HG03439 (cell line): ENCODE measurements around the gene SFXN5.

Experiments
- ATAC-seq: cut with Tn5 transposase; IDR thresholded peaks from one replicate; pipeline ENCODE4 v1.9.1; 2021; ENCODE audit warnings: mild to moderate bottlenecking, moderate library complexity; ENCODE audit not compliant: unreplicated experiment

Gene SFXN5

DNA sequence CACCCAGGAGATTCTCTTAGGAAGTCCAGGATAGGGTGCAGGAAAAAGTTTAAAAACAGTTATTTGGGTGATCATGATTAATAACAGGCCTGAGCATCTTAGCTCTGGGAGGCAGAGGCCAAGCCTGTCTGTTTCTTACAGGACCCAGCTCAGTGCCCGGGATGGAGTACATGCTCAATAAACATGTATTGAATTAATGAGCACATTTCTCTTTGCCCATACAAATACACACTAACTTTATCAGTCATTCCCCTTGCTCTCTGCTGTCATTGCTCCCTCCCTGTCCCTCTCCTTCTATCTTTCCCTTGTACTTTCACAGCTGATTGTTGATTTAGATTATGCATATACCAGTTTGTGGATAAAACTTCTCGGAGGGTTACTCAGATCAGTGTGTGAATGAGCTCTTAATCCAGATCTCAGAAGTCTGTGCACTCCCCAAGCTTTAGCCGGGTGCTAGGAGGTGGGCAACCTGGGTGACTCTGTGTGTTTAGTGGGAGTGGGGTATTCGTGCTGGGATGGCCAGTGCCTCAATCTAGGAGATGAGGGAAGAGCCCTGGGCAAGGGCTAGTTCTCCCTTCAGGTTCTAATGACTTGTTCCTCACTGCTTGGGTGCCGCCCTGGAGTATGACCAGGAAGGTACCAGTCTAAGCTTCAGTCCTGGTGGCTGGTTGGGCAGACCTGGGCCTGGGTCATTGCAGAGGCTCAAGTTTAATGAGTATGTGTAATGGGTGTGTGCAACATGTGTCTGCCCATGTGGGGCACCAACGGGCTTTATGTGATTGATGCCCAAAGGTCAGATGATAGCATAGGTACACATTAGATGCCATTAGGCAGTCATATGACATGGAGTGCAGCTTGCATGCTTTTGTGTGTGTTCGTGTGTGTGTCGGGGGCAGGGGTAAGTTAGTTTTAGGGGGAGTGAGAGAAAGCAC is 143.6 kb downstream of the SFXN5 start:
- ATAC-seq = no peak

- no peak for ATAC-seq
Observed at GRCh38 chr2:72926811-72927465, 144.6 kb downstream of the SFXN5 start.

DNA sequence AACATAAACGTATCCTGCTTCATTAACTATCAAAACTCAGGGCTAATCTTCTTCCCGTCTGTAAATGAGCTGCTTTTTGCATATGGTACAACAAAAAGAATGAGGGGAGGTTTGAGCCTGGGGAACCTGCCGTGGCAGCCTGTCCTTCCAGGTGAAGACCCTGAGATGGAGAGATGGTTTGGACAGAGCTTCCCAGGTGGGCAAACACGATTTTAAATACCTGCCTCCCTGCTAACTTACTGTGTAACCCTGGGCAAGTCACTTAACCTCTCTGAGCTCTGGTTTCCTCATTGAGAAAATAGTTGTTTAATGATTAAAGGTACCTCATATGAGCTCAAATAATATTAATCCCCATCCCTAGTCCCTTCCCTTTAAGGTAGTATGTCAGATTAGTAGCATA is 145.1 kb downstream of the SFXN5 start:
- ATAC-seq = no peak

DNA sequence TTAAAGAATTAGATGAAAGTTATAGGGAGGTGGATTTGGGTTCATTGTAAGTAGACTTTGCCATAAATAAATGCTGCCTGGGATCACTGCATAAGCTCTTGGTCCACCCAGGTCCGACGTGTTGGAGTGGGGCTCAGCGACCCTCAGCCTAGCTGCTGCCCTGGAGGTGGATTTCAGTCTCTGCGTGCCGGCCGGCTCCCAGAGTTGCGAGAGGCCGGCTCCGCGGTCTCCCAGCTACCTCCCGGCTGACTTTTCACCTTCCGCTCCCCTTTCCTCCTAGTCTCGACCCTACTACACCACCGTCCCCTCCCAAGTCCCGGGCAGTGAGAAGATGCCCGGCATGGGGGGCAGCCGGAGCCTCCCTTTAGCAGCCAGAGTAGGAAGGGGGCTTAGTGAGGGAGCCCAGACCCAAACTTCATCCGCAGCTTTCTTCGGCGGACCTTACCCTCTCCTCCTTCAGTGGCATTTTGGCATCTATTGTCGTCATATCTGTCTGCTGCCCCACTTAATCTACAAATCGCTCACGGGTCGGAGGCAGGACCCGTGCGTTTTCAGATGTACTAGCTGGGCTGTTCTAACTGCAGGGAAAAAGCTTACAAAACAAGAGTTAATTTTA is 146.1 kb downstream of the SFXN5 start:
- ATAC-seq = no peak

GRCh38 chr2:72924353-72925240 is 146.9 kb downstream of the SFXN5 start:
- ATAC-seq = no peak

DNA sequence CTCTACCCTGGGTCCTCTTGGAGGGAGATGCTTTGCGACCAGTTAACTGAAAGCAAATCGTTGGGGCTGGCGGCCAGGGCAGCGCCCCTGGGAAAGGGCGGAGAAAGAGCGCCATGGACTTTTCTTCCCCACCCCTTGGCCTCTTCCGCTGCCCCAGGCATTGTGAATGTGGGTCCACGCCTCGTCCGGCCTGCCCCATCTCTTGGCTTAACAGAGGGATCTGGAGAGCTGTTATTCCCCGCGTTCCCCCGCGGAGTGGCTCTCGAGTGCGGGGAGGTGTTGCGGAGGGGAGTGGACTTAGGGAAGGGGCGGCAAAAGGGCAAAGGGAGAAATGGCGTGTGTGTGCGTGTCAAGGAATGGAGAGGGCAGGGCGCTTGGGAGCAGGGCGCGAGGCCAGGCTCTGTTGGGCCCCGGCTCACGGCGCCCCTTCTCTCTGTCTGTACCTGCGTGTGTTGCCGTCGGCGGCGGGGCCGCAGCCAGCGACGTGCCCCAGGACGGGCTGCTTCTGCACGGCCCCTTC is 147.6 kb downstream of the SFXN5 start:
- ATAC-seq = no peak

GRCh38 chr2:72921853-72922252 is 149.7 kb downstream of the SFXN5 start:
- ATAC-seq = no peak

- no peak for ATAC-seq
Observed at GRCh38 chr2:72921088-72921851, 150.2 kb downstream of the SFXN5 start.

- no peak for ATAC-seq
Observed at GRCh38 chr2:72920318-72921087, 151.0 kb downstream of the SFXN5 start.

DNA sequence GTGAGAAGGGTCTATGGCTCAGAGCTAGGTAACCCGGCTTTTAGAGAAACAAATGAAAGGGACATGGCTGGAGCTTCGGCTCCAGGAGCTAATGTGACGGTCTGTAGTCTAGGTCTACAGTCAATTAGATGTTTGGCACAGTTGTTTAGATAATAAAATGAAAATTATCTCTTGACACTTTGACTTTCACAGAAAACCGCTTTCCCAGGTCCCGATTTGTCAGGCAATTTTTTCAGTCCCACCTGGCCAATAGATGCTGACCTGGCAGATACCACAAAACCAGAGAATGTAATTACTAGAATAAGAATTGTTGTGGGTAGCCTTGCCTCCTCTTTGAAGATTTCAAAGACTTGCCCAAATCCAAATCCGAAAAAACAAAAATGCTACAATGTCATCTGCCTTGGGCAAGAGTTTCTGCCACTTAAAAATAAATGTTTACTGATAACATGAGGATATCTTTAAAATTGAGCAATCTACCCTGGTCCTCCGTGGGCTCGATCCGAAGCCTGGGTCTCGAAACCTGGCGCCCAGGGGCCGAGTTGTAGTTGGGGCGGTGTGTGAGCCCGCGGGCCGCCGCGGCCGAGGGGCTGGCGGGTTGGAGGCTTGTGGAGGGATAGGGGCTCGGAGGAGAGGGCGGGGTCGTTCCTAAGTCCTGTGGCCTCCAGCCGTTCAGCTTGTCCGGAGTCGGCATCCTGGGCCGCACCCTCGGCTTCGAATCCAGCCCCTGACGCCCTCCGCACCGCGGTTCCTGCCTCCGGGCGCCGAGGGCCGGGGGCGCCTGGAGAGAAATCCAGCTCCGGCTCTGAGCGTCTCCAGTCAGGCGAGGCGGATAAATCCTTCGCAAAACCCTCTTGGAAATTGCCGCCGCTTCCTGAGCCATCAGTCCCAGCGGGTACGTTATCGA is 151.8 kb downstream of the SFXN5 start:
- ATAC-seq = no peak

GRCh38 chr2:72917877-72918553 is 153.5 kb downstream of the SFXN5 start:
- no peak for ATAC-seq

- ATAC-seq = peak; percentile 44
Observed at GRCh38 chr2:72917138-72917876, 154.2 kb downstream of the SFXN5 start, which contains the start of gene EMX1. Gene EMX1, plus strand, starts transcription at chr2:72917519. Its CDS starts 334 bp downstream, at chr2:72917853.

GRCh38 chr2:72916743-72917137 is 154.8 kb downstream of the SFXN5 start:
- ATAC-seq = no peak

GRCh38 chr2:72915907-72916742 is 155.4 kb downstream of the SFXN5 start:
- ATAC-seq = peak; percentile 59

DNA sequence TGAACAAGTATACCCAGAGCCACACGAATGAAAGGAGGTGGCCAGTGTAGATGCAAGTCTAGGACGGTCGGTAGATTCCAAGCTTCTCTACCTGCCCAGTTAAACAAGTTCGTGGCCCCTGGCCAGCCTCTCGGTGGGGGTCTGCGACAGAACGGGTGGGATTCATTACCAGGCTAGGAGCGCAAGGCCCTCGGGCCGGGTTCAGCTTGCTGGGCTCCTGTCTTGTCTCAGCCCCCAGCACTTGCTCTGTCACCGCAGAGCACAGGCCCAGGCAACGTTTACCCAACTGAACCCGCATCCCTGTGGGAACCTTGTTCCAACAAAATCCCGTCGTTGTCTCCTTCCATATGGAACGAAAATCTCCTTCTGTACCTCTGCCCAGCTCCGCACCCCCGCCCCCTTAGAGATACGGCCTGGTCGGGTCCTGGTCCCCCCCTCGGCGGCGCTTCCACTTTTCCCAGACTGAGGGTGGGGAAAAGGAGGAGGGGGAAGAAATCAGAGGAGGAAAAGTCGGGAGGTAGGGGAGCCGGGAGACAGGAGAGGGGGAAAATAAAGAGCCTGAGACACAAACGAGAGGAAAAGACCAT is 156.1 kb downstream of the SFXN5 start:
- no peak for ATAC-seq
